GM18867 (cell line): ENCODE measurements around the gene IDH3B.
"Not testable (repeated sequence)": the region's sequence is repeated elsewhere in the genome, so short reads cannot be mapped to it uniquely, and the experiment has no call there.

Source experiments
- ATAC-seq: cut with Tn5 transposase; IDR thresholded peaks from one replicate; pipeline ENCODE4 v1.9.1; 2021; ENCODE audit warnings: mild to moderate bottlenecking, moderate library complexity; ENCODE audit not compliant: unreplicated experiment

Gene IDH3B

DNA sequence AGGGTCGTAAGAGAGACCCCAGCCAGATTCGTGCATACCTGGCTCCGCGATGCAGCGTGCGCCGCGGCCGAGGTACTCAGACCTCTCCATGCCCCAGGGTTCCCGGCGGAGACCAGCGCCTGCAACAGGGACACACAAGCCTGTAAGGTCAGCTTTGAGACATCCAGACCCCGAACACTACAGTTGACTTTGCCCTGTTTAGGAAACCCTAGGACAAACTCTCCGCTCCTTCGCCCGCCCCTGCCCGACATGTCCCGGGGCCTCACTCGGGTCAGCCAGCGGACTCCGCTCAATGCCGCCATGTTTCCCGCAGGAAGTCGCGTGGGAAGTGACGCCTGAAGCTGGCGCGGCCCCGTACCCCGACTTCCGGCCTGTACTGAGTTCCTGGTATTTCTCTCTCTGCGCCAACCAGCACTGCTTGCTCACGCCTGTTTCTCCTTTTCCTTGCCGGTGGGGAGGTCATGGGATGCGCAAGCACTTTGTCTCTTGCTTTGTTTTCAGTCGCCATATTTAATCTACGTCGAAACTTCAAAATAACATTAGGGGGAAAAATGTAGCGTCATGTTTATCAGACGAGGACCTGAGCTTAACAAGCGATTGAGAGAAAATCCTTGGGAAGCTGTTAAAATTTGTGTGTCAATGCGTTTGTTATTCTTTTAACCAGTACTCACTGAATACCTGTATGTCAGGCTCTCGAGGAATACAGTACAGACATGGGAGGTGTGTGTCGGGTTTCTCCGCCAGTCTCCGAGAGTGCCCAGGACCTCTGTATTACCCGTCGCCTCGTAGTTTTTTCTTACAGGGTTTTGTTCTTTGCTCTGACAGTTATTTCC is at the start of gene IDH3B:
Gene IDH3B (minus strand): TSS at position 330 of the 833 bp plus-strand sequence. CDS start 28 bp downstream, at position 302.
- peak; percentile 84 for ATAC-seq

- ATAC-seq: no peak
Measured at GRCh38 chr20:2713285-2713684, 49.3 kb upstream of the IDH3B start.

- ATAC-seq: no peak
Measured at GRCh38 chr20:2709205-2709981, 45.4 kb upstream of the IDH3B start.

DNA sequence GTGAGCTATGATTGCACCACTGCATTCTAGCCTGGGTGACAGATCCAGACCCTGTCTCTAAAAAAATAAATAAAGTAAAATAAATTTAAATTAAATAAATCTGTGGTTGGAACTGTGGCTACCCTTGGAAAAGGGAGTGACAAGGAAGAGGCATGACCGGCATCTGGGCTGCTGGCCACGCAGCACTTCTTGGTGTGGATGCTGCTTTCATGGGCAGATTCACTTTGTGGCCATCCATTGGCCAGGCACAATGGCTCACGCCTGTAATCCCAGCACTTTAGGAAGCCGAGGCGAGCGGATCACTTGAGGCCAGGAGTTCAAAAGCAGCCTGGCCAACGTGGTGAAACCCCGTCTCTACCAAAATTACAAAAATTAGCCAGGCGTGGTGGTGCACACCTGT is 44.6 kb upstream of the IDH3B start:
- no peak for ATAC-seq

DNA sequence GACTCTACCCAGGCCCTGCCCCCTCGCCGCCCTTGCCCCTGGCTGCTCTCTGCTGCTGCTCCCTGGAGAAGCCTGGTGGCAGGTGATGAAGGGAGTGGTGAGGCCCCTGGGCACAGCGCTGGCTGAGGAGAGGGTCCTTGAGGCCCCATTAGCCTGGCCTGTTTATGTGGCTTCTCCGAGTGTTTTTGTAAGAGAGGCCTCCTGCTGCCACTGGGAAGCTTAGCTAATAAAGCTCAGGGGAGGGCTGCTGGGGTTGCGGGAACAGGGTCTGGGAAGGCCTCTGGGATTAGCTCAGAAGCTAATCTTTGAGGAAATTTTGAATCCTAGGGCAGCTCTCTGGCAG is 44.0 kb upstream of the IDH3B start:
- no peak for ATAC-seq

DNA sequence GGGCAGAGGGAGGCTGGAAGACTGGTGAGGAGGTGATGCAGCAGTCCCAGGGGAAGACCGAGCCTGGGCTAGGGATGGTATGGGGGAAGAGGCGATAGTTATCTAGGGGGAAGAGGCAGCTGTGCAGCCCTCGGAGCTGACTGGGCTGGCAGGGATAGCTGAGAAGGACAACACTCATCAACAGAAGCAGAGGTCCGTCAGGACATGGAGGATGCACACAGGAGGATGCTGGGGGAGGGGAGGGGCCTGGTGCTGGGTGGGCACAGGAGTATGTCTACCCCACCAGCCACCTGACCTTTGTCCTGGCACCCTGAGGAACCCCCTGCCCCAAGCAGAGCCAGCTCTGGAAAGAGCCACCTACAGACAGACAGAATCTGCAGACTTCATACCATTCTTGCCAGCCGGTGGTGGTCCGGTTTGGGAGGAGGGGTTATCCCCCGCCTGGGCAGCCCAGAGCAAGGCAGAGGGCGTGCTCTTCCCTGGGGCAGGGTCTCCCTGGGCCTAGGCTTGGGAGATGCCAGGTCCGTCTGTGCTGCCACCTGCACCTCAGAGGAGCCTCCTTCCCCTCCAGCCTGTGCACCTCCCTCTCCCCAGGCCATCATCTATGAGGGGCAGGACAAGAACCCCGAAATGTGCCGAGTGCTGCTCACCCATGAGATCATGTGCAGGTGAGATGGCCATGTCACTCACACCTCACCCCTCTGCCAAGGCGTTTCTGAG is 43.5 kb upstream of the IDH3B start:
- no peak for ATAC-seq

DNA sequence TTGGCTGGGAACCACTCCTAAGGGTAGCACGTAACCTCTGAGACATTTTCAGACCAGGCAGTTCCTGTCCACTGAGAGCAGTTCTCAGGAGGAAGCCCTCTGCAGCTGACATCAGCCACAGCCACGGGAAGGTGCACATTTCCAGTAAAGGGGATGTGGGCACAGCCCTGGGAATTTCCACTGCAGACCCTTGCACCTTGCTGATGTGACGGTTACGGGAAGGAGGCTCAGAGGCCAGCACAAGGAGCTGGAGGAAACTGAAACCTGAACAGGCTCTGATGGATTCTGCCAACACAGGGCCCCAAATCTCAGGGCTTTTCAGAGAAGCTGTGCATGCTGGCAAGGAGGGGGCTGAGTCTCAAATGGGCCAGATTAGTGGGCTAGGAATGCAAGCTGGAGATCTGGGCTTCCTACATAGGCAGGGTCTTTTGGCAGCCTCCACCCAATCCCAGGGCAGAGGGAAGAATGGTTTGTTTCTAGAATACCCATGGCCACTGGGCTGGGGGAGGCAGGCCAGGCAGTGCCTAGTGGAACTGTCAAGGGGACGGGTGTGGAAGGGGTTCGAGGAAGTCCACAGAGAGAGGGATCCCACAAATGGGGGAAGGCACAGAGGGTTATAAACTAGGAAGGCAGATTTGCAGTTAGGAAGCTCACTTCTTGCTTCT is 42.8 kb upstream of the IDH3B start:
- ATAC-seq: no peak

GRCh38 chr20:2705931-2706645 is 42.1 kb upstream of the IDH3B start:
- ATAC-seq: no peak

- ATAC-seq: no peak
Measured at GRCh38 chr20:2703716-2704475, 39.9 kb upstream of the IDH3B start.

DNA sequence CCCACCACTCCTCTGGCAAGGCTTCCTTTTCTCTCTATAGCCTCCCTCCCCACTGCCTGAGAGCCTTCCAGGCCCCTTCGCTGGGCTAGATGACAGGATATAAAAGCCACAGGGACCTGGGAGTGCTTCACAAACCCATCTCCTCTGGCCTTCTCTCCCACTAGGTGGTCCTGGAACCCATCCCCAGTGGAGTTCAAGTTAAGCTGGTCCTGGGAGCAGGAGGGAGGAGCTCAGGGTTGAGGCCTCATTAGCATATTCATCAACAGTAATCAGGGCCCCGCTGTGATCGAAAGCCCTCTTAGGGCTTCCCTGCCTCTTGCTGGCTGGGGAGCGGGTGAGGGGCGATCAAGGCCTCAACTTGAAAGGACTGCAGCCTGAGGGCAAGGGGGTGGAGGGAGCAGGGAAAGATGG is 37.7 kb upstream of the IDH3B start:
- ATAC-seq: no peak

- ATAC-seq: no peak
Measured at GRCh38 chr20:2700913-2701620, 37.1 kb upstream of the IDH3B start.

- ATAC-seq: no peak
Measured at GRCh38 chr20:2699775-2700413, 35.9 kb upstream of the IDH3B start.

DNA sequence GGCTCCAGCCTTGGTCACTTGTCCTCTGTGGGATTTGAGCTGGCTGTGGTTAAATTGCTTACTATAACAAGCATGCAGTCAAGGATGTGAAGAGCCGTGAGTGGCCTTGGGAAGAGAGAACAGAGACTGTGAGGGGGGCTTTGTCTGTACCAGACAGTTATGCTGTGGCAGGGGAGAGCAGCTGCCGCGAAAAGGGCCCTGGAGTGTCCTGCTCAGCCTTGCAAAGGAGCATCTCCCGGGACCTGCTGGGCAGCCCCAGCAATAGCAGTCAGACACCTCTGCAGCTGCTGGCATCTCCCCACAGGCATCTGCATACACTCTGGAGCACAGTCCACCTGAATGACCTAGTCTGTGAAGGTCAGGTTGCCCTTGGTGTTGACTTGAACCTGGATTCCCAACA is 34.9 kb upstream of the IDH3B start:
- ATAC-seq: no peak

DNA sequence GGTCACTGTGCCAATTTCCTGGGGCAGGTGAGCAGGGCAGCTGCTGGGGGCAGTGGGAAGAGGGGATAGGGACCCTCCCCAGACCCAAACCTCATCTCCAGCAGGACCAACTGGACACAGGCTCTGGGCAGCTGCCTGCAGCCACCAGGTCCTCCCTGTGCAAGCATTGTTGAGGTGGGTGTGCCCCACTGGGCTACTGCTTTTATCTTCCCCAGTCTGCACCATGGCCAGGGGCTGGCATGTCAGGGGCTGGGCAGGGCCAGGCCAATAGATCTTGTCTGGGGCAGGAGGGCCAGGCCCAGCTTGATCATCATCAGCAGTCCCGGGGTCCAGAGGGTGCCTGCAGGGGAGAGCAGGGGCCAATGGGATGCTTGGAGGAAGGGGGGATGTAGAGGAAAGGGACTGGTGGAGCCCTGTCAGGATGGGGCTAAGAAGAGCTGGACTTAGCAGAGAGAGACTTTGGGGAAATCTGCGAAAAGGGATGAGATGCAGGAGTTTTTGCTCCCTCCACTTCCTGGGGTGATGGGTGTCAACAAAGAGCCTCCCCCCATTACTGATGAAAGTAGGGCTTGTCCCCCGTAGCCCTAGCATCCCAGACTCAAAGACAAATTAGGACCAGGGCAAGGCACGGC is 34.3 kb upstream of the IDH3B start:
- no peak for ATAC-seq

GRCh38 chr20:2697768-2698167 is 33.8 kb upstream of the IDH3B start:
- ATAC-seq: no peak

DNA sequence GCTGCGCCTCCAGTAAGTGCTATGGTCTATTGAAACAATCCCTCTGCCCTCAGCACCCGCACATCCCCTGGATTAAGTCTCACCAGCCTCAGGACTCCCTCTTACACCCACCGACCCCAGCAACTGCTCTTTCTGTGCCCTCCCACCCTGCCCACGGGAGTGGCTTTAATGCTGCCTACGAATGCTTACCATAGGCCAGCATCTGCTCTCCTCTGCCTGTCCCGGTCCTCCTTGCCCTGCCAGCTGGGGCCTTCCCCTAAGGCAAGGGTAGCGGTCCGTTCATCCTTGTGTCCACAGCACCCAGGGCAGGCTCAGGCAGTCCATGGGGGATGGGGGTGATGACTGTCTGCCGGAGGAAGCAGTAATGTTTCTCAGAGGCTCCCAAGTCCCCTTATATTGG is 32.6 kb upstream of the IDH3B start:
- no peak for ATAC-seq

DNA sequence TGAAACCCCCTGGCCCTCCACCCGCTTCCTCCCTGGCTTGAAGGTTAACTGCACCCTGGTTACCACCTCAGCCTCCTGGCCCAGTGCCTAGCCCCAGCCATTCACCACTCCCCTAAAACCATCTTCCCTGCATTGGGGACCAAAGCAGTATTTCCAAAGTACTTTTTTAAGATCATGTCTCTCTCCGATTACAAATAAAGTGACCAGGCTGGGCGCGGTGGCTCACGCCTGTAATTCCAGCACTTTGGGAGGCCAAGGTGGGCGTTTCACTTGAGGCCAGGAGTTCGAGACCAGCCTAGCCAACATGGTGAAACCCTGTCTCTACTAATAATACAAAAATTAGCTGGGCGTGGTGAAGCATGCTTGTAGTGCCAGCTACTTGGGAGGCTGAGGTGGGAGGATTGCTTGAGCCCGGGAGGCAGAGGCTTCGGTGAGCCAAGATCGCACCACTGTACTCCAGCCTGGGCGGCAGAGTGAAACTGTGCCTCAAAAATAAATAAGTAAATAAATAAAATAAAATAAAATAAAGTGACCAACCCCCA is 32.0 kb upstream of the IDH3B start:
- ATAC-seq: not testable (repeated sequence)
